Stimulated activated effector memory CD8-positive, alpha-beta T cell treated with anti-CD3 and anti-CD28 coated beads, Interleukin-12 subunit alpha, Interleukin-12 subunit beta, amount 100 ng/mL, for 72 hours (primary cell): ENCODE measurements around the gene ANAPC2.

Source experiments
- ATAC-seq: fragments of 150-1000 bp; cut with Tn5 transposase; 2 replicates; pipeline ENCODE4 v1.10.0; 2021
- DNase-seq, 2 donors: peaks; one replicate each; pipeline ENCODE4 v3.0.0; 2021 to 2022; ENCODE audit warnings: low spot score in 2 of 2
- H3K27ac Mint-ChIP-seq: one replicate; pipeline ENCODE4 v1.8.0; 2022; ENCODE audit warnings: mild to moderate bottlenecking, mixed read lengths
- H3K36me3 Mint-ChIP-seq: one replicate; pipeline ENCODE4 v1.8.0; 2022; ENCODE audit warnings: mild to moderate bottlenecking, mixed read lengths
- H3K4me1 Mint-ChIP-seq: one replicate; pipeline ENCODE4 v1.8.0; 2022; ENCODE audit warnings: mixed read lengths
- H3K4me3 Mint-ChIP-seq: one replicate; pipeline ENCODE4 v1.8.0; 2022; ENCODE audit warnings: mild to moderate bottlenecking, mixed read lengths
- H3K9me3 Mint-ChIP-seq: one replicate; pipeline ENCODE4 v1.8.0; 2022; ENCODE audit warnings: mixed read lengths

The ANAPC2 gene

GRCh38 chr9:137188490-137189296 lies at the start of gene ANAPC2, which contains the start of gene SSNA1:
TSS of gene ANAPC2 (minus strand) at chr9:137188560. CDS start at chr9:137188532, 28 bp downstream.
TSS of gene SSNA1 (plus strand) at chr9:137188676. CDS start at chr9:137188727, 51 bp downstream.
- H3K4me1 Mint-ChIP-seq: peaks cover 51% of the 10 kb centered on the region
- H3K4me3 Mint-ChIP-seq: peak within 1 kb of the TSS; percentile 89
- DNase-seq (peak; percentile 98 to 99), ATAC-seq (peak; percentile 87)
- no peaks in the 10 kb centered on the region for H3K9me3 Mint-ChIP-seq
- peaks cover 49% of the 10 kb centered on the region for H3K36me3 Mint-ChIP-seq
- peak within 1 kb of the TSS; percentile 95 for H3K27ac Mint-ChIP-seq

GRCh38 chr9:137236936-137237421 lies 48.6 kb upstream of the ANAPC2 start:
- H3K4me1 Mint-ChIP-seq: peaks cover 19% of the 10 kb centered on the region
- H3K36me3 Mint-ChIP-seq: peaks cover 21% of the 10 kb centered on the region
- ATAC-seq: no peak
- peak overlapping the region; percentile 8 for H3K4me3 Mint-ChIP-seq
- no peaks in the 10 kb centered on the region for H3K9me3 Mint-ChIP-seq
- H3K27ac Mint-ChIP-seq: no peak overlapping the region
- no peak for DNase-seq

GRCh38 chr9:137236238-137236935 lies 48.0 kb upstream of the ANAPC2 start:
- peak; percentile 88 to 95 for DNase-seq
- Mint-ChIP-seq H3K36me3 (peaks cover 15% of the 10 kb centered on the region), H3K27ac (no peak overlapping the region), H3K9me3 (no peaks in the 10 kb centered on the region), H3K4me1 (peaks cover 19% of the 10 kb centered on the region), H3K4me3 (peak overlapping the region; percentile 8)
- ATAC-seq: peak; percentile 36

- Mint-ChIP-seq H3K27ac (no peak overlapping the region), H3K36me3 (peaks cover 7% of the 10 kb centered on the region), H3K9me3 (no peaks in the 10 kb centered on the region), H3K4me1 (peaks cover 12% of the 10 kb centered on the region), H3K4me3 (no peak overlapping the region)
- DNase-seq: no peak
- no peak for ATAC-seq
Observed at GRCh38 chr9:137235424-137236237, 47.3 kb upstream of the ANAPC2 start.

GRCh38 chr9:137234758-137235423 lies 46.5 kb upstream of the ANAPC2 start:
- H3K27ac Mint-ChIP-seq: no peak overlapping the region
- no peak for ATAC-seq

GRCh38 chr9:137234055-137234697 lies 45.8 kb upstream of the ANAPC2 start:
- Mint-ChIP-seq H3K27ac (no peak overlapping the region), H3K4me3 (no peak overlapping the region), H3K36me3 (peaks cover 5% of the 10 kb centered on the region), H3K4me1 (peaks cover 11% of the 10 kb centered on the region), H3K9me3 (no peaks in the 10 kb centered on the region)
- DNase-seq: no peak
- no peak for ATAC-seq

More at GRCh38 chr9:137234758-137235423, 46.5 kb upstream of the ANAPC2 start:
- Mint-ChIP-seq H3K4me1 (peaks cover 12% of the 10 kb centered on the region), H3K4me3 (no peak overlapping the region), H3K36me3 (peaks cover 7% of the 10 kb centered on the region), H3K9me3 (no peaks in the 10 kb centered on the region)
- no peak for DNase-seq

GRCh38 chr9:137233143-137233980 lies 45.0 kb upstream of the ANAPC2 start:
- Mint-ChIP-seq H3K36me3 (no peaks in the 10 kb centered on the region), H3K4me3 (no peak overlapping the region), H3K9me3 (no peaks in the 10 kb centered on the region), H3K4me1 (peaks cover 4% of the 10 kb centered on the region), H3K27ac (no peak overlapping the region)
- DNase-seq: no peak
- no peak for ATAC-seq

GRCh38 chr9:137232510-137232909 lies 44.1 kb upstream of the ANAPC2 start:
- H3K27ac Mint-ChIP-seq: no peak overlapping the region
- peaks cover 4% of the 10 kb centered on the region for H3K4me1 Mint-ChIP-seq
- no peak overlapping the region for H3K4me3 Mint-ChIP-seq
- DNase-seq (no peak), ATAC-seq (no peak)
- H3K36me3 Mint-ChIP-seq: no peaks in the 10 kb centered on the region
- no peaks in the 10 kb centered on the region for H3K9me3 Mint-ChIP-seq

GRCh38 chr9:137232101-137232500 lies 43.7 kb upstream of the ANAPC2 start:
- no peak overlapping the region for H3K4me3 Mint-ChIP-seq
- H3K4me1 Mint-ChIP-seq: peaks cover 6% of the 10 kb centered on the region
- H3K36me3 Mint-ChIP-seq: no peaks in the 10 kb centered on the region
- ATAC-seq (no peak), DNase-seq (no peak)
- no peaks in the 10 kb centered on the region for H3K9me3 Mint-ChIP-seq
- H3K27ac Mint-ChIP-seq: no peak overlapping the region

- H3K9me3 Mint-ChIP-seq: no peaks in the 10 kb centered on the region
- H3K36me3 Mint-ChIP-seq: no peaks in the 10 kb centered on the region
- H3K4me3 Mint-ChIP-seq: no peak overlapping the region
- peaks cover 6% of the 10 kb centered on the region for H3K4me1 Mint-ChIP-seq
- ATAC-seq (no peak), DNase-seq (no peak)
- H3K27ac Mint-ChIP-seq: no peak overlapping the region
Observed at GRCh38 chr9:137231372-137232039, 43.1 kb upstream of the ANAPC2 start.

- DNase-seq (no peak), ATAC-seq (no peak)
- Mint-ChIP-seq H3K4me3 (no peak within 1 kb of the TSS), H3K4me1 (peaks cover 6% of the 10 kb centered on the region), H3K27ac (no peak within 1 kb of the TSS), H3K36me3 (no peaks in the 10 kb centered on the region), H3K9me3 (no peaks in the 10 kb centered on the region)
Observed at GRCh38 chr9:137230705-137231371, 42.5 kb upstream of the ANAPC2 start, which contains the start of gene SLC34A3. TSS of gene SLC34A3 (plus strand) at chr9:137230901. CDS start at chr9:137231703, 802 bp downstream.

- no peak for ATAC-seq
- H3K4me3 Mint-ChIP-seq: no peak overlapping the region
- DNase-seq: no peak
- no peaks in the 10 kb centered on the region for H3K36me3 Mint-ChIP-seq
- H3K9me3 Mint-ChIP-seq: no peaks in the 10 kb centered on the region
- H3K27ac Mint-ChIP-seq: no peak overlapping the region
- peaks cover 6% of the 10 kb centered on the region for H3K4me1 Mint-ChIP-seq
Observed at GRCh38 chr9:137229903-137230704, 41.7 kb upstream of the ANAPC2 start.
